CD4-positive, alpha-beta T cell treated with Interferon gamma for 1 hour (primary cell): ENCODE data around the gene R3HDML.
A peak's percentile ranks its signal among the peaks of the same experiment; 100 is the strongest.

ENCODE experiments used
- DNase-seq: peaks from one replicate; pipeline ENCODE4 v3.0.0-alpha.2; 2020

R3HDML gene

DNA sequence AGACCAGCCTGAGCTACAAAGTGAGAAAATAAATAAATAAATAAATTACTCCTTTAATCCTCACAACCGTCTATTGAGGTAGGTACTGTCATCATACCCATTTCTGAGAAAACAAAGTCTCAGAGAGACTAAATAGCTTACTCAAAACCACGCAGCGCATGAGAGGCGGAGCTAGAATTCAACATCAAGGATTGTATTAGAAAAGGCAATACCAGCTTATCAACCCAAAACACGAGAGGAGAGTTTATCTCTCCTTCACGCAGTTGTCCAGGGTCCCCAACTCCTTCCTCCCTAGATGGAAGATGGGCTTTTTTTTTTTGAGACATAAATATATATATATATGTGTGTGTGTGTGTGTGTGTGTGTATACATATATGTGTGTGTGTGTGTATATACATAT lies 30.9 kb downstream of the R3HDML start:
- DNase-seq, result no peak

GRCh38 chr20:44370639-44371218 lies 33.9 kb downstream of the R3HDML start:
- no peak for DNase-seq

- DNase-seq, result no peak
Observed at GRCh38 chr20:44382641-44383040, 45.8 kb downstream of the R3HDML start.

DNA sequence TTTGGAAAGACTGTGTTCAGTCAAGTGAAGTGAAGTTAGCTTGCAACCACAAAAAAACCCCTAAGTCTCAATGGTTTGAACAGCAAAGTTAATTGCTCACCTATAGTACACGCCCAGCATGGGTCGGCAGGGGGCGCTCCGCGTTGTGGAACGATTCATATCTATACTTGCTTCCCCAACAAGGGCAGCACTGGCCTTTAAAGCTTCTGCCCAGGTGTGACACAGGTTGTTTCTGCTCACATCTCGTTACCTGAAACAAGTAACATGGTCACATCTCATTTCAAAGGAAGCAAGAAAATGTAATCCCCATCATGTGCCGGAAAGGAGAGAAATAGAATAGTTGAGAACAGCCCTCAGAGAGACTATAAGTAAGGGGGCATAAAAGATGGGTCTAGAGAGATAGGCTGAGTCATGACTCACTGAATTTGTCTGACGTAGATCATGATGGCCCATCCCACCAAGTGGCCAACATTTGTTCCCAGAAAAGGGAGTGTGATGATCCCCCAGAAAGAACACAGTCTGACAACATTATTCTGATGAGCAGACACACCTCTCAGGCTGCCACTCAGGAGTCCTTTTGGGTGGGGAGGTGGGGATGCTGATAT lies 47.7 kb downstream of the R3HDML start:
- DNase-seq, result peak; percentile 66

- DNase-seq, result peak; percentile 62
Observed at GRCh38 chr20:44388466-44389023, 51.7 kb downstream of the R3HDML start.

DNA sequence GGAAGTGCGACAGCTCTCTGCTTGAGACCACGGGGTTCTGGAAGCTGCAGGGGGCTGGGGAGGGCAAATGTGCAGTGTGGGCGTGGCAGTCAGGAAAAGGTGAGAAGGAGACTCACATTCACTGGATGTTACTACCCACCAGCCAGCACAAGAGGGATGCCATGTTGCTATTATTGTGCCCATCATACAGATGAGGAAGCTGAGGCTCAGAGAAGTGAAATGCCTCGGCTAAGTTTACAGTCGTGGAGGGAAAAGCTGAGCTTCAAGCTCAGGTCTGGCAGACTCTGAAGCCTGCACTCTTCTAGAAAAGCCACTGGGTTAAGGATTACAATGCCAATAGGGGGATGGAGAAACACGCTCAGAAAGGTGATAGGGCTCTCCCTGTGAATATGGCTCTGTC lies 53.0 kb downstream of the R3HDML start:
- DNase-seq, result no peak

DNA sequence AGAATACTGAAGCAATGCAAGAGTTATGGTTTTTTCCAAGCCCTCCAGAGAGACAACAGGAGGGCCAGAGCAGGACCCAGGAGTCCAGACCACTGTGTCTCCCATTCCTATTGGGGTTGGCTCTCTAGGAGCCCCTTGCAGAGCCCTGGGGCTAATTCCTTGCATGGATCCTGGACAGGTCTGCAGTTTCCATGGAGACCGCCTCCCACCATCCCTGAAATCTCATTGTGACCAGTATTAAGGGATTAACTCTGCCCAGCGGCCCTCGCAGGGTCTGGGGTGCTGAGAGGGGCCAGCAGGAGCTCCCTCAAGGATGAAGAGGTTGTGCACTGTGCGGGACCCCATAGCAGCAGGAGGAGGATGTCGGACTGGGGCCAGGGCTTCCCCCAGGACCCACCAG lies 53.4 kb downstream of the R3HDML start:
- no peak for DNase-seq

GRCh38 chr20:44392088-44392775 lies 55.4 kb downstream of the R3HDML start:
- DNase-seq, result no peak

- DNase-seq, result no peak
Observed at GRCh38 chr20:44392776-44393607, 56.1 kb downstream of the R3HDML start.

DNA sequence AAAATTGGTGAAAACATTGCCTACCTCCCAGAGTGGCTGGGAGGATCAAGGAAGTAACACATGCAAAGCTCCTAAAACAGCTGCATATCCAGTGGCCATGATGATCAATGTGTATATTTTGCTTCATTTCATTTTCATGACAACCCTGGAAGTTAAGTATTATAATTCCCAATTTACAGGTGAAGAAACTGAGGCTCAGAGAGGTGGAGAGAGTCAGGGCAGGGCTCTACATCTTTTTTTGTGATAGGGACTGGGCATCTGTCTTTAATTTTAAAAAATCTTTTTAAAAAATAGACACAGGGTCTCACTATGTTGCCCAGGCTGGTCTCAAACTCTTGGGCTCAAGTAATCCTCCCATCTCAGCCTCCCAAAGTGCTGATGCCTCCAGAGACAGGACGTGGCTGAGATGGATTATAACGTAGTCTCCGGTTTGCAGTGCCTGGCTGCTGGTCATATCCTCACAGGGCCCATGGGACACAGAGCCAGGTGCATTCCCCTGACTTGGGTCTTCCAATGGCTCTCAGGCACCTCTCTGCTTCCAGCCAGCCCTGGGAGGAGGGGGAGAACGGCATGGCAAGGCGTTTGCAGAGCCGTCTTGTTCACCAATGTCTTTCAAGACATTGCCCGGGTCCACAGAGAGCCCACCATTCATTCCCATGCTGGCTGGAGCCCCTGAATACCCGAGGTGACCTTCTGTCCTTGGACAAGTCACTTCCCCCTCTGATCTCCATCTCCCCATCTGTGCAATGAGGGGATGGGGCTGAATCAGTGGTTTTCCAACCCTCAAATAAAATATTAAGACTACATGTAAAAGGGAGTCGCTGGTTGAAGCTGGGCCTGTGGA lies 57.0 kb downstream of the R3HDML start:
- no peak for DNase-seq

DNA sequence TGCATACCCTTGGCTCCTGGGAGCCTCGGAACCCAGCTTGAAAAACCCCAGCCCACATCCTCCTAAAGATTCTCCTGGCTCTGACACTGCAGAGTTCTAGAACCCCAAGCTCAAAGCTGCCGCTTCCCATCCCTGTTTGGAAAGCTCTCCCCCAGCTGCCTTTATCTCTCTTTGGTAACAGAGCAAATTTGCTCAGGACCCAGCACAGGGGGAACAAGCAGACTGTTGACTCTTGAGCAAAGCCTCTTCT lies 57.5 kb downstream of the R3HDML start:
- DNase-seq, result no peak

GRCh38 chr20:44394702-44395460 lies 58.0 kb downstream of the R3HDML start:
- no peak for DNase-seq

DNA sequence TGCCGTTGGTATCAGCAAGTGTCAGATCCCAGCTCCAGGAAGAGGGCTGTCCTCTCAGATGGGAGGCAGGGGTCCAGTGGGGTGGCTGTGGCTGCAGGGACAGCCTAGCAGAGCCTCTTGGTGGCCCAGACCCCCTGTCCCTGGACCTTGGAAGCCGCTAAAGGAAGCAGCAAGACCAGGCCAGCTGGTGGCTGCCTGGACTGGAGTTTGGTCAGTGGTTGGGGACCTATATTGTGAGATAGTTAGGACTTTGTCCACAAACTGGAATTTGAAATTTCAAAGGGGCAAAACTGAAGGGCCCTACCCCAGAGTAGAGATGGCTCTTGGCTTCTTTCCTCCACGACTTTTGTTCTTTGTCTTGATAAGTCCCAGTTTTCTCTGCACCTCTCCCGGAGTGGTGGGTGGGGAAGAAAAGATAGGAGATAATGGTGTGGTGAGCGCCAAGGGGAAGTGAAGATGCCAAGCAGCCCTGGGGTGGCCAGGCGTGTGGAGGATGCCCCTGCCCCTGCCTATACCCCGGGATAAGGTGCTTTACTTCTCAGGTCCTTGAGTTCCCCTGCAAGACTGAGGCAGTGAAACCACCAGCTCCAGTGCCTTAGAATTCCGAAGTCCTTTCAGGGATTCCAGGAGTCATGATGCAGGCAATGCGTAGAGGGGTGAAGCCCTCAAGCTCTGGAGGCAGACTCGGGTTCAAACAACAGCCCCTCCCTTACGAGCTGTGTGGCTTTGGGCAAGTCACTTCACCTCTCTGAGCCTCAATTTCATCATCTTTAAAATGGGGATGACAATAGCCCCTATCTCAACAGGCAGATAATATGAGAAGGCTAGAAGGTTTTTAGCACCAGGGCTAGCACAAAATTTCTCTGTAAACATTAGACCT lies 58.9 kb downstream of the R3HDML start:
- DNase-seq, result no peak

- no peak for DNase-seq
Observed at GRCh38 chr20:44396369-44397130, 59.7 kb downstream of the R3HDML start.

GRCh38 chr20:44398335-44398734 lies 61.5 kb downstream of the R3HDML start:
- DNase-seq, result no peak

DNA sequence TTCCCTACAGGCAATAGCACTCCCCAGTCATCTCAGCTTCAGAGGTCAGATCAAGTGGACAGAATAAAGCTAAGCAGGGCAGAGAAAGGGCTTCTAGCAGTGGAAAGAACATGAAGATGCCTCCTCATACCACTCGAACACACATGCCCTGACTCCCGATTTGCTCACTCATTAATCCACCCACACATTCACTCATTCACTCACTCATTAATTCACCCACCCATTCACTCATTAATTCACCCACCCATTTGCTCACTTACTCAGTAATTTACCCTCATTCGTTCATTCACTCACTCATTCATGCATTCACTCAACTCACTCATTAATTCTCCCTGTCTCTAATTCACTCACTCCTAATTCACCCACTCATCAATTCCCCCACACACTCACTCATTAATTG lies 62.6 kb downstream of the R3HDML start:
- DNase-seq, result no peak

DNA sequence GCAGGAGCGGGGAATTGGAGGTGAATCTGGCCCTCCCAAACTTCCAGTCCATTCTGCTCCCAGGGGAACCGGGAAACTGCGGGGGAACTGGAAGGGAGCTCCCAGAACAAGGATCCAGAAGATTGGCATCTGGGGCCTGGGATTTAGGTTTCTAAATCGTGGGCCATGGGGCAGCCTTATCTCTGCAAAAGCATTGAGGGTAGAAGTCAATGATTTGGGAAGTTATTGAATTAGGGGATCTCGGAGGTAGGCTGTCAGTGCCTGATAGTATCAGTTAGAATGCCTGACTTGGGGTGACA lies 63.8 kb downstream of the R3HDML start:
- DNase-seq, result no peak
